HG03025 (cell line): ENCODE measurements around the gene FAM219B.
"Not testable (repeated sequence)": the region's sequence is repeated elsewhere in the genome, so short reads cannot be mapped to it uniquely, and the experiment has no call there.

Experiments used
- ATAC-seq: cut with Tn5 transposase; IDR thresholded peaks from one replicate; pipeline ENCODE4 v1.9.1; 2021; ENCODE audit warnings: mild to moderate bottlenecking, moderate library complexity; ENCODE audit not compliant: unreplicated experiment, low FRiP score

FAM219B gene

DNA sequence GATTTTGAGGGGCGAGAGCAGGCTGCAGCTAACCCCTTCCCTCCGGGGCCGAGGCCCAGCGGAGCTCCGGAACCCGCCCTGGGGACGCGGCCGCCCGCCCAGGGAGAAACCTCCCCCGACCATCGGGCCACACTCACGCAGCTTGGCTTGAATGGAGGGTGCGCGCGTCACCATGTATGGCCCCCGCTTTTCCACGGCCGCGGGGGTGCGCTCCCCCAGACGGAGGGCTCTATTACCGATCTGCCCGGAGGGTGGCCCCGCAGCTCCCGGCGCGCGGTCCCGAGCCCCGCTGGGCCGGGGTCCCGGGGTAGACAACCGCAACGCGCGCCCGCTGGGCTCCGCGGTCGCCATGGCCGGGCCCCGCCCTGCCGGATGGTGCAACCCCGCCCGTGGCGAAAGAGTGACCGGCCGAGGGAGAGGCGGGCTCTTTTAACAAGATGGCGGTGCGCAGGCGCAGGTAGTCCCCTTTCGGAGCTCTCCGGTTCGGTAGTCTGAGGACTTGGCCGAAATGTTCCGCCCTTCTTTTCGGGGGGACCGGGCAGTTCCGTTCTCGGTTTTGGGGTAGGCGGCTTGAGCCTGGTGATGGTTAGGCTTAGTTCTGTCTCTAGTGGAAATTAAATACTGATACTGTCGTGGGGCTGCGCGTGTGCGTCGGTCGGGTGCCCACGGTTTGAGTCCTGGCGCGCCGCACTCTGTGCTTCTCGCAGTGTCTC lies at the start of gene FAM219B:
FAM219B (minus strand) TSS at position 402 of the 713 bp plus-strand sequence; CDS start at position 351, 51 bp downstream.
- ATAC-seq = peak; percentile 66

GRCh38 chr15:74955796-74956647 lies 49.4 kb upstream of the FAM219B start:
- peak; percentile 34 for ATAC-seq

DNA sequence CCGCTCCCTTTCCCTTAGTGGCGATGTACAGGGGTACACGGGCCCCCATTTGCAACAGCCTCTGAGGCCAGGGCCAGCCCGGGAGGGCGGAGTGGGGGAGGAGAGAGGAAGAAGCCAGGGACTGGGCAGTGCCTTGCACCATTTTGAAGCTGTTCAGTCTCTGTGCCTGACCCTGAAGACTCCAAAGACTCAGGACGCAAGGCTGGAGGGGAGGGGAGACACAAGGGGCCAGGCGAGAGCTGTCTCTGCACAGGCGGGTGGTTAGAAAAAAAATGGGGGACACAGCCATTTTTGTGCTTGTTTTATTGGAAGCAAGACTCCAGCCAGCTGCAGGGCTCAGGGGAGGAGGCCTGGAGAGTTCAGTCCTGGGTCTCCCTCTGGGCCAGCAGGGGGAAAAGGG lies 48.4 kb upstream of the FAM219B start:
- ATAC-seq = no peak

GRCh38 chr15:74954515-74954914 lies 47.9 kb upstream of the FAM219B start:
- ATAC-seq = no peak

DNA sequence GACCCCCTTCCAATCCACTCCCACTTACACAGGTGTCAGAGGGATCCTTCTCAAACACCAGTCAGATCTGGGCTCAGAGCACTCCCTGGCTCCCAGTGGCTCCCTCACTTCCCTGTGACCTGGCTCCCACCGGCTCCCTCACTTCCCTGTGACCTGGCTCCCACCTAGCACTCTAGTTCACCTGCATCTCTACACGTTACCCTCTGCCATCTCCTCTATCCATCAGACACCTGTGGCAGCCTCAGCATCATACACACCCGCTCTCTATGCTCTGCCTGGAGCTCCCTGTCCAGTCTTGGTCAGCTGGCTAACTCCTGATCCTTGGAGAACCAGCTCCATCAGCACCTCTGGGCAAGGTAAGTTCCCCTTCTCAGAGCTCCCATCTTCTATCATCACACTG lies 44.4 kb upstream of the FAM219B start:
- no peak for ATAC-seq

- no peak for ATAC-seq
Observed at GRCh38 chr15:74950078-74950908, 43.6 kb upstream of the FAM219B start.

DNA sequence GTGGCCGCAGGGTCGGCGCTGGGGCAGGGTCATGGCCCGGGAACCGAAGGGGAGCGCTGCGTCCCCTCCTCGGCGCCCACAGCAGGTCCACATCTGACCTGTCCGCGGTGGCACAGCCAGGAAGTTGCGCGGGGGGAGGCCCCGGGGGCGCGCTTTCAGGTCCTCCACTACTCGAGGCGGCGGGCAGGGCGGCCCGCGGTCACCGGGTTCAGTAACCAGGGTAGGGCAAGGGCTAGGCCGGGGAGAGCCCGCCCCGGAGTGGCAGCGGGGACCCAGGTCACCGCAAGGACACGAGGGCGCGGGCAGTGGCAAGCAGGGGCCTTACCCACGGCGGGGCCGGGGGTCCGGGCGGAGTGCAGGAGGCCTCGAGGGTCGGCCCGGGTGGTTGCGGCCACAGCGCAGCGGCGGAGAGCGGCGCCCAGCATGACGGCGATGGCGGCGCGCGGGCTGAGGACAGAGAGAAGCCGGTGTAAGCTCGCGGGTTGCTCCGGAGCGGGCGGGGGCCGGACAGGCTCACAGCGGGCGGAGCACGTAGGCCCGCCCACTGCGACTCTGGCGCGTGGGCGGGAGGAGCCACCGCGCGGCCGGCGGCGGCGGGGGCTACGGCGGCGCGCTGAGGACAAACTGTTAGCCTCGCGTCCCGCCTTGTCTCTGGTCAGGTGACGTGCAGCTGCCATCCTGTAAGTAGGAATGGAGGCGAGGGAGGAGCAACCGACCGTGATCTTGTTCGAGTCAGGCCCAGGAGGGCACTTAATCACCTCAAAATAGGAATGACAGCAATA lies 31.1 kb upstream of the FAM219B start, which contains the start of gene COX5A:
COX5A (minus strand) TSS at position 484 of the 782 bp plus-strand sequence; CDS start at position 425, 59 bp downstream.
- peak; percentile 80 for ATAC-seq

DNA sequence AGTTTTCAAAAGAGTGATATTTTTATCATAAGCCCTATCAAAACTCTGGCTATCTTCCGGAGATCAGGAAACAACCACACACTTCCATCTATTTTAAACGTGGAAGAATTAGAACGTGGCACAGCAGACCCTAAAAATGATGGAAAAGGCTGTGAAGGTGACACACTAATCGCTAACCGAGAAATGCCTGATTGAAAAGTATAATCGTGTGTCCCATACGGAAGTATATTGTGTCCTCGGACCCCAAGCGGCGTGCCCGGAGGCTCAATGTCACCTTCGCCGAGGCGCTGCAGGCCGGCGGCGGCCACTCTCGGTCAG lies 30.6 kb upstream of the FAM219B start:
- no peak for ATAC-seq

DNA sequence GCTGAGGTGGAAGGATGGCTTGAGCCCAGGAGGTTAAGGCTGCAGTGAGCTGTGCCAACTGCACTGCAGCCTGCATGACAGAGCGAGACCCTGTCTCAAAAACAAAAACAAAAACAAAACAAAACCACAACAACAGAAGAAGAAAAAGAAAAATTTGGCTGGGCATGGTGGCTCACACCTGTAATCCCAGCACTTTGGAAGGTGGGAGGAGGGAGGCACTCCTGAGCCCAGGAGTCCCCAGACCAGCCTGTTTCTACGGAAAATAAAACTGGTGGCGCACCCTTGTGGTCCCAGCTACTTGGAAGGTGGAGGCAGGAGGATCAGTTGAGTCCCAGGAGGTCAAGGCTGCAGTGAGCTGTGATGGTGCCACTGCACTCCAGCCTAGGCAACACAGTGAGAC lies 28.5 kb upstream of the FAM219B start:
- ATAC-seq = not testable (repeated sequence)

GRCh38 chr15:74933573-74933972 lies 26.9 kb upstream of the FAM219B start:
- ATAC-seq = no peak

DNA sequence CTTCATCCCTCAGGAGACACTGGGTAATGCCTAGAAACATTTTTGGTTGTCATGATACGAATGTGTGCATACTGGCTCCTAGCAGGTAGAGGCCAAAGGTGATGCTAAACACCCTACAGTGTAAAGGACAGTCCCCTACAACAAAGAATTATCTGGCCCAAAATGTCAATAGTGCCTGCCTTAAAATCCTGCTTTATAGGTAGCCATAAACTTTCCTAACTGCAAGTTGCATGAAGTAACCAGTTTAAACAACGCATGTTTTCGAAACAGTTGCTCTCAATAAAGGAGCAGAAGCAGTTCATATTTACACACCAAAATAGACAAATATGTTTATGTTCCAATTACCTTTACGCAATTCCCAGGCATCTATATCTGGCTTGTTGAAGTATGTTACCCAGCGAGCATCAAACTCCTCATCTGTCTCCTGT lies 22.1 kb upstream of the FAM219B start:
- no peak for ATAC-seq

- ATAC-seq = no peak
Observed at GRCh38 chr15:74924525-74924924, 17.9 kb upstream of the FAM219B start.

DNA sequence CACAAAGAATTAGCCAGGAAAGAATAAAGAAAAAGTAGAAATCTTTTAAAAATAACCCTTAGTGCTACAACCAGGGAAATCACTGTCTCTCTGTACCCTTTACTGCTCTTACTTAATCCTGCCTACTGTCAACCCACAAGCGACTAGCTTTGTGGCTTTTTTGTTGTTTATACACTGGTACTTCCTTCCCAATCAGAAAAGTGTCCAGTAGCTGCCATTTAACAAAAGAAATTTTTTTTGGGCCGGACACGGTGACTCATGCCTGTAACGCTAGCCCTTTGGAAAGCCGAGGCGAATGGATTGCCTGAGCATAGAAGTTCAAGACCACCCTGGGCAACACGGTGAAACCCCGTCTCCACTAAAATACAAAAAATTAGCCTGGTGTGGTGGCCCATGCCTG lies 13.8 kb upstream of the FAM219B start:
- ATAC-seq = no peak

DNA sequence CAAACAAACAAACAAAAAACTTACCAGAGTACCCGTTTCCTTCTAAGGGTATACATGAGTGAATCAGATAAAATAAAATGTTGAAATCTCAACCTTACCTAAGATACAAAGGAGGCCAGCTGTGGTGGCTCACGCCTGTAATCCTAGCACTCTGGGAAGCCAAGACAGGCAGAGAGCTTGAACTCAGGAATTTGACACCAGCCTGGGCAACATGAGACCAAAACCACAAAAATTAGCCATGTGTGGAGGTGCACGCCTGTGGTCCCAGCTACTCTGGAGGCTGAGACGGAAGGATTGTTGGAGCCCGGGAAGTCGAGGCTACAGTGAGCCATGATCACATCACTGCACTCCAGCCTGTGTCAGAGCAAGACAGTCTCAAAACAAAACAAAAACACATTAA lies 11.0 kb upstream of the FAM219B start:
- no peak for ATAC-seq

DNA sequence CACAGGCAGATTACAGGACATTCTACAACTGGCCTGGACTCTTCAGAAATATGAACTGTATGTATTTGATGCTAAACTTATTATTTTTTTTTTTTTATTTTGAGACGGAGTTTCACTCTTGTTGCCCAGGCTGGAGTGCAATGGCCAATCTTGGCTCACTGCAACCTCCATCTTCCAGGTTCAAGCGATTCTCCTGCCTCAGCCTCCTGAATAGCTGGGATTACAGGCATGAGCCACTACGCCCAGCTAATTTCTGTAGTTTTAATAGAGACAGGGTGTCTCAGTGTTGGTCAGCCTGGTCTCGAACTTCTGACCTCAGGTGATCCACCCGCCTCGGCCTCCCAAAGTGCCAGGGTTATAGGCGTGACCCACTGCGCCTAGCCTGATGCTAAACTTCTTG lies 7.1 kb upstream of the FAM219B start:
- not testable (repeated sequence) for ATAC-seq

DNA sequence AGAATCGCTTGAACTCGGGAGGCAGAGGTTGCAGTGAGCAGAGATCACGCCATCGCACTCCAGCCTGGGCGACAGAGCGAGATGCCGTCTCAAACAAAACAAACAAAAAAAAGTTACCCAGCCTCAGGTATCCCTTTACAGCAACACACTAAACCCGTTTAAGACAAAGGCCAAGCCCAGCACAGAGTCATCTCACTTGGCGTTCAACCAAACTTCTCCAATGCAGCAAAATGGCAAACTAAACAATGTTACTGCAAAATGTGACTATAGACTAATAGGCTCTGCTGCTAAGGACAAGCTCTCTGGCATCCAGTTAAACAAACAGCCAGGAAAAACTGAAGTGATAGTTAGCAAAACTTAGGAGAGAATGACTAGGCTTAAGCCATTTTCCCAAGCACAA lies 6.4 kb upstream of the FAM219B start:
- ATAC-seq = no peak

GRCh38 chr15:74908635-74909034 lies 2.0 kb upstream of the FAM219B start:
- no peak for ATAC-seq

DNA sequence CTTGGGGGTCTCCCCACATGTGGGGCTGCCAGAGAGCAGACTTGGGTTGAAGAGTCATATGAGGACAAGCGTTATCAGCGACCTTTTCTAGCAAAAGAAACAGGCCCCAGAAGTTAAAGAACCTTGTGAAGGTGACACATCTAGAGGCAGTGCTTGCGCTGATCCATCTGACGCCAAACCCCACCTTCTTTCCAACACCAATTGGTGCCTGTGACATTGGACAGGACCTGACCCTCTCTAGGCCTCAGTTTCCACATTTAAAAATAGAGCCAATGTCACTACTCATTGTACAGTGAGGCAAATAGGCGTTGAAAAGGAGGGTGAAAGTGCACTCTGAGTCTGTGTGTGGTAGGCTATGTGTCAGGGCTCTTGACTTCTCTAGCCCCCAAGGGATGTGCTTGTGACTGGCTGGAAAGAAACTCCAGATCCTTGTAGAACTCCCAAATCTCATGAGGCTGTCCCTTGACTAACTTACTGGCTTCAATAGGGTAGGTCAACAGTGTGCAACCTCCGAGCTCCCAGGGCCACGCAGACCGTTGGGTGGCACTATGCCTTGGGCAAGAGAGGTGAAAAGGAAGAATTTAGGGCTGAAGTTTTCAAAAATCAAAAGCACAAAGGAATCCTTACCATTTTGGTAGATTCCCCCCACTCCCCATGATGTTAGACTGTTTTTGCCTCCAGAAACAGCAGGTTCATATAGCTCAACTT lies 666 bp upstream of the FAM219B start:
- ATAC-seq = no peak

GRCh38 chr15:74906067-74906449 lies 593 bp downstream of the FAM219B start:
- ATAC-seq = no peak
